SIG-M5 treated with dmso at 0.1 percent for 504 hours (cell line): ENCODE measurements around the gene LPP.

Source experiments
- DNase-seq: peaks from one replicate; lab custom pipeline; 2025; ENCODE audit not compliant: unreplicated experiment; lab: John Stamatoyannopoulos, UW

The LPP gene

DNA sequence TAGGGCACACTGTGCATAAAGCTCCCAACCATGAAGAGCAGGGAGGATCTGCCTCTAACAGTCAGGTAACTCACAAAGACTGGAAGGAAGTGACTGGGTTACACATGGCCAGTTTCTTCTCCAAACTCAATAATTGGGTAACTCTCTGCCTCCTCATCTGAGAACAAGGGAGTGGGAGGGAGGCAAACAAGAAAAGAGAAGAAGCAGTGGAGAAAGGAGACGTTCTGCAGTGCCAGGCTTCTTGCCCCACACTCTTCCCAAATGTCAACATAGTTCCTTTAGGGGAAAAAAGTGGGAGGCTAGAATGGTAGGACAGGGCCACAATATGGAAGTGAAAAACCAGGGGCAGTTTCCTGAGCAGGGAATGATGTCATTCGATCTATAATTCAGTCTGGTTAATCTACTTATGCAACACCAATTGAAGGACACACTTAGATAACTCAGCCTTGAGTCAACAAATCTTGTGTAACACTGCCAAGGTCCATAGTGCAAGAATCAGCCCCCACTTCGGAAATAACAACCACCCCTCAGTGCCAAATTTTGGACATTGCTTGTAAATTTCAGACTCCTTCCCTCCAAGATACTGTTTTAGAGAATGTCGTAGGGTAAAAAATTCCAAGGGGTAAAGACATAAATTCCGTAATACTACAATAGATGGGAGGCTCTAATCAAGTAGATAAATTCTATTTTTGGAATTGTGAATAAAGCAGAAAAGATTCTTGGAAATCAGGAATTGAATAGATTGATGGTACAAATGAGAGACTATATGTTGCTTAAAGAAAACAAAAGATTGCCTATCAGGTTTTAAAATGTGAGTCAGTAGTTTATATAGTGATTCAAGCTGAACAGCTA is 143.0 kb downstream of the LPP start:
- peak; percentile 95 for DNase-seq

- peak; percentile 14 for DNase-seq
These were observed 144.6 kb downstream of the LPP start for GRCh38 chr3:188298585-188298984.

GRCh38 chr3:188299068-188299467 is 145.1 kb downstream of the LPP start:
- no peak for DNase-seq

DNA sequence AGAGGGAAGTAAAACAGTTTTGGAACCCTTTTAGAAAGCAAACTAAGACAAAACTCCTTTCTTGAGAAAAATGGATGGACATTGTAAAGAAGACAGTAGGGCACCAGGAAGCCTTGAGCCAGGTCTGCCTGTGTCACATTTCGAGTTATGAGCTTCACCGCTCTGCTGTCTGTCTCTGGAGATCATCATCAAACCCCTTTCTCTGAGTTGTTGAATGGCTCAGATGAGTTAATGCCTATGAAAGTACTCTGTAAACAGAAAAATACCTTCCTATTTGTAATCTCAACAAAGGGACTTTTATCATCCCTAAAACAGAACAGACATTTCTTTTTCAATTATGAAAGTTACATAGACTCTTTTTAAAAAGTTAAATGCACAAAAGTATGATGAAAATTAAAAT is 145.8 kb downstream of the LPP start:
- no peak for DNase-seq

DNA sequence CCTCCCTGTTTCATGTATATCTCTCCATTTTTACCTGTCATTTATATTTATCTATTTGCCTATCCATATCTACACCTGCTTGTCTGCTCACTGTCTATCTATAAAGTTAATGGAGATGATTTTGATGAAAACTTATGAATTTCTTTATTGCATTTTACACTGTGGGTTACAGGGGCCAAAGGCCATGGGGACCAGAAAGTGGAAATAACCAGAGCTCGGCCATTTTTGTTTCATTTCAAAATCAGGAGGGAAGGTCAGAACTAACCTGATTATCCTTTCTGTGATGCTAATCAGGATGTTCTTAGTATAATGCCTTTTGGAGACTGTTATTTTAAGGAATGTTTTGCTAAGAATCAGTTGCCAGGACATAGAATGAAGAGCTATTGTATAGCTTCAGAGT is 147.2 kb downstream of the LPP start:
- DNase-seq = no peak

GRCh38 chr3:188303286-188303799 is 149.4 kb downstream of the LPP start:
- DNase-seq = no peak

GRCh38 chr3:188303823-188304222 is 149.9 kb downstream of the LPP start:
- DNase-seq = no peak

GRCh38 chr3:188304501-188304900 is 150.5 kb downstream of the LPP start:
- DNase-seq = no peak

- DNase-seq = no peak
These were observed 151.3 kb downstream of the LPP start for GRCh38 chr3:188305220-188305619.

GRCh38 chr3:188306435-188307005 is 152.6 kb downstream of the LPP start:
- no peak for DNase-seq

DNA sequence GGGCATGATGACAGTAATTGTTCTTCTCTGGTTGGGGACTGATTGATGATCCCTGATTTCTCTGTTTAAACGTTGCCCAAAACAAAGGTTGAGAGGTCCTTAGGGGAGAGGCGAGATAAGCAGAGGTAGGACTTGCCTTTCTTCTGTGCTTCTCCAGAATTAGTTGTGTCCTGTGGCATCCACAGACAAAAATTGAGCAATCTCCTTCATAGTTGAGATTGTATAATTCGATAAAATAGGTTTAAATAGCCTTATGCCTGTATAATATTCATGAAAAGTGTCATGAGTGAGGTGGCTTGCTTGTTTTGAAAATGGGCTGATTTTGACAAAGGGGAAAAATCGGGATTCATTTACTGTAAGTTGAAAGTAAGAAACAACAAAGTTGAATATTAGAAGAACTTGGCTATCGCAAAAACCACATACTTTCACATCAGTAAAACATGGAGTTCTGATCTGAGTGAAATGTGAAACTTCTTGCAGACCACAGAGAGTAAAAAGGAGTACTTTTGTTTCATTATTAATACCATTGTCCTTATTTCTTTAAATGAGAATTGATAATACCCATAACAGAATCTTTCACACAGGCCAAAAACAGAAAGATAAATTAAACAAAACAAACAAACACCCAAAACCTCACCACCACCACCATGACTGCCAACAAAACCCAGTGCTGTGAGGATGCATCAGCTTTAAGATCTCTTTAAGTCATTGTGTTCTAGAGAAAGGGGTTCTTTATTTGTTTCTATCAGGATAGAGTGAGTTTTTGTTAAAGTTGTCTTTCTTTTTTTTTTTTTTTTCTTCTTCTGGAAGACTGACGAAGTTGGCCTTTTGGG is 155.7 kb downstream of the LPP start:
- peak; percentile 24 for DNase-seq

DNA sequence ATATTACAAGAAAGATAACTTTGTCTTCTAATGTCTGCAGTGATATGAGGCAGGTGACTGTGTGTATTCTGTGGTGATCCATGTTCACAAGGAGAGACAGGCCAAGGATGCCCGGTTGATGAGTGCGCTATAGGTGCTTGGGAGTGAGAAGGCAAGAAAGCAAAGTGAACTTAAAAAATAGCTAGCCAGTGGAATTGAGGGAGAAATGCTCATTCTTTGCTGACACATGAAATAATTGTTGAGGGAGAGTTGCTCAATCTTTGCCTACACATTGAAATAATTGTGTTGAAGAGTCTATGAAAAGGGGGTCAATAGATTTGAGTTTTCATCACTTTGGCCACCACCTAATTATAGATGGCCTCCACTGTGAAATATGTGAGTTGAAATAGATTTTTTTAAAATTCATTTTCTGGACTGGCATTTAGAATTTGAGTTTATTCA is 156.3 kb downstream of the LPP start:
- DNase-seq = no peak

GRCh38 chr3:188315553-188315952 is 161.6 kb downstream of the LPP start:
- no peak for DNase-seq

- peak; percentile 32 for DNase-seq
These were observed 162.2 kb downstream of the LPP start for GRCh38 chr3:188316021-188316722.

- DNase-seq = no peak
These were observed 162.7 kb downstream of the LPP start for GRCh38 chr3:188316723-188317070.

DNA sequence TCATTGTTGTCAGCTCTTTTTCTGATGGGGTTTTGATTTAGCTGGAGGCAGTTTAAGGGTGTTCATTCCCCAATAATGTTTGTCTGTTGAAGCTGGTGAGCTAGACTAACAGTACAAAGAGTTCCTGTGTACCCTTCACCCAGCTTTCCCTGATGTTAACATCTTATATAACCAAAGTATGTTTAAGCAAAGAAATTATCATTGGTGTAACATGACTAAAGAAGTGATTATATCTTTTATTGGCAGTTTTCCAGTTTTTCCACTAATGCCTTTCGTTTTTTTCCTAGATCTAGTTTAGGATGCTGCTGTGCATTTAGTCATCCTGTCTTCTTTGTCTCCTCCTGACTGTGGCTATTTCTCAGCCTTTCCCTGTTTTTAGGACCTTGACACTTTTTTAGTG is 165.6 kb downstream of the LPP start:
- no peak for DNase-seq

- DNase-seq = no peak
These were observed 166.8 kb downstream of the LPP start for GRCh38 chr3:188320757-188321156.

- no peak for DNase-seq
These were observed 167.3 kb downstream of the LPP start for GRCh38 chr3:188321258-188321657.

GRCh38 chr3:188322135-188322887 is 168.4 kb downstream of the LPP start:
- DNase-seq = no peak
